Glomerular visceral epithelial cell (primary cell): ENCODE data around the gene CLK4.

Source experiments
- DNase-seq: peaks from one replicate; pipeline ENCODE4 v3.0.0-alpha.2; 2016; ENCODE audit errors: extremely low spot score

The CLK4 gene

DNA sequence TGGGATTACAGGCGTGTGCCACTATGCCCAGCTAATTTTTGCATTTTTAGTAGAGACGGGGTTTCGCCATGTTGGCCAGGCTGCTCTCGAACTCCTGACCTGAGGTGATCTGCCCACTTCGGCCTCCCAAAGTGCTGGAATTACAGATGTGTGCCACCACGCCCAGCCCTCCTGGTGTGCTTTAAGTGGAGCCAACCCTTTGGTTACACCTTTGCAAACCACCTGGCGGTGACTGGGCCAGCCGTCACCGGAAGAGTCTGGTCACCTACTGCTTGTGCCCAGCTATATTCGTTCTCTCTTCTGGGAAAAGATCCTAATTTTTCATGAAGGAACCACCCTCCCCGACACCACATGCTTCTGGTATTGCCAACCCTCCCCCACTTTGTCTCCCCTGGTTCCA is 72.5 kb downstream of the CLK4 start:
- DNase-seq, result no peak

DNA sequence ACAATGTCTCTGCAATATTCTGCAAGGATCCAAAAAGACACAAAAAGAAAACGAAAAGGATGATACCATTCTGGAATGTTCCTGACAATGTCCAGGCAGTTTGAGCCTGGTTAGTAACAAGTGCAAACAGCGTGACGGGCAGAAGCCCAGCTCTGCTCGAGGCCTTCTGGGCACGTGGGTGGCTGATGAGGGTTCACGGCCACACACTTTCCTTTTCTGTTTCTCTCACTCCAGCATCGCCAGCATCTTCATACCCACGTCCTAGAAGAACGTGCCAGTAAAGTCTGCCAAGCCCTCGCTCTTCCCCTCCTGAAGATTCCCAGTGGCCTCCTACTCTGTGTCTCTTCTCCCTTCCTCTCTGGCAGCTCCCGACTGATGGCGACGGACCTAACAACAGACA is 73.3 kb downstream of the CLK4 start:
- DNase-seq, result no peak
